ENCODE results near the gene DOCK4. TPM values are rescaled to one million over a fixed set of nuclear protein-coding genes. Genes with fewer than 3 reads are reported as not detected.

The DOCK4 gene
- total and polyA plus RNA-seq, 2 experiments from 2014 or later = 2.1 to 5.0 TPM

DNA sequence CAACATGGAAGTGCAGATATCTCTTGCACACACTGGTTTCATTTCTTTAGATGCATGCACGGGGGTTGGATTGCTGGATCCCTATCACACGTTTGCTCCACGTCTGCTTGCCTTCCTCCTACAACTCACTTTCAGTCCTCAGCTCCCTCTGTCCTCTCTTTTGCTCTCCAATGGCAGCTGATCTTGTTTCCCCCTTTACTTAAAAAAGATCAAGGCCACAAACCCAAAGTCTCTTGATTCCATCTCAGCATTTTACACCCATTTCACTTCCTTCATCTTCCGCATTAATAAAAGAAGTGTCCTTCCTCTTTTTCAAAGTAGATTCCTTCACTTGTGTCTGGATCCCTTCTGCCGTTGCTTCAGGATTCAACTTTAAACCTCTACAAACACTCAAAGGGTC, 245.2 kb downstream of the DOCK4 start:
- Histone ChIP-seq H4K20me1 (ENCODE audit: insufficient read depth) (no peaks in the 10 kb centered on the region), H3K4me2 (ENCODE audit: unreplicated experiment) (no peak overlapping the region), H3K79me2 (ENCODE audit: insufficient read depth) (no peaks in the 10 kb centered on the region), H3K9me2 (ENCODE audit: insufficient read depth) (no peaks in the 10 kb centered on the region), H3K4me1 (ENCODE audit: insufficient read depth) (no peaks in the 10 kb centered on the region), H3K27me3 (replicated peaks; ENCODE audit: insufficient read depth) (no peaks in the 10 kb centered on the region), H3F3A (ENCODE audit: insufficient read depth) (no peaks in the 10 kb centered on the region), H2AFZ (no peak overlapping the region), H3K36me3 (ENCODE audit: low read depth) (no peaks in the 10 kb centered on the region), H3K9me3 (ENCODE audit: low read depth) (no peaks in the 10 kb centered on the region), H3K27ac (no peak overlapping the region), H3K9ac (no peak overlapping the region), H3K4me3 (no peak overlapping the region)
- WGBS, 2 experiments (ENCODE audit: low coverage in 1 of 2, low lambda C conversion rate in 2 of 2, missing lambda C conversion rate in 2 of 2) = 89 to 94% methylated on average over 5 of the region's 5 CpGs
- DNase-seq = no peak
- in situ Hi-C loops (cut with MboI) = no loop called here
- TF ChIP-seq EZH2phosphoT487 (IDR thresholded peaks at IDR 0.05; ENCODE audit: insufficient read depth, low read depth) (no peak), EZH2 (IDR thresholded peaks at IDR 0.05; ENCODE audit: insufficient read depth, poor library complexity, severe bottlenecking) (no peak)

DNA sequence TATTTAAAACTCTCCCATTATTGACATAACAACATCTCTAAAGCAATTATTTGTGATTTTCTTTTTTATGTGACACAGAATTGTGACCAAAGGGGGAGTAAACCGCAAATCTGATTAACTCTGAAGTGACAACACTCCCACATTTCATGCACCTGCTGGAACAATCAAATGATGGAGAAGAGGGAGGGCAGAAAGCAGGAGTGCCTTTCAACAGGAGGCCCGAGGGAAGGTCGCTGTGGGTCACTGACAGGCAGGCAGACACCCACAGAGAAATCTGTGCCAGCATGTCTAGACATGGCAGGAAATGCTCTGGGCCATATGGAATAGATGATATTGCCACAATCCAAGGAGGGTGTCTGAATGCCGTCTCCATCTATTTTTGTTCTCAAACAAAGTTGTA, 247.3 kb downstream of the DOCK4 start:
- Histone ChIP-seq H3K9me2 (ENCODE audit: insufficient read depth) (no peaks in the 10 kb centered on the region), H2AFZ (no peak overlapping the region), H3K9me3 (ENCODE audit: low read depth) (no peaks in the 10 kb centered on the region), H3K27ac (no peak overlapping the region), H4K20me1 (ENCODE audit: insufficient read depth) (no peaks in the 10 kb centered on the region), H3K4me2 (ENCODE audit: unreplicated experiment) (no peak overlapping the region), H3F3A (ENCODE audit: insufficient read depth) (no peaks in the 10 kb centered on the region), H3K4me3 (no peak overlapping the region), H3K4me1 (ENCODE audit: insufficient read depth) (no peaks in the 10 kb centered on the region), H3K9ac (no peak overlapping the region), H3K36me3 (ENCODE audit: low read depth) (no peaks in the 10 kb centered on the region), H3K79me2 (ENCODE audit: insufficient read depth) (no peaks in the 10 kb centered on the region), H3K27me3 (replicated peaks; ENCODE audit: insufficient read depth) (no peaks in the 10 kb centered on the region)
- in situ Hi-C loops (cut with MboI) = no loop called here
- DNase-seq = no peak
- WGBS, 2 experiments (ENCODE audit: low coverage in 1 of 2, low lambda C conversion rate in 2 of 2, missing lambda C conversion rate in 2 of 2) = 90% methylated on average over 4 of the region's 4 CpGs
- no peak for TF ChIP-seq EZH2phosphoT487 (IDR thresholded peaks at IDR 0.05; ENCODE audit: insufficient read depth, low read depth)
- TF ChIP-seq EZH2 (IDR thresholded peaks at IDR 0.05; ENCODE audit: insufficient read depth, poor library complexity, severe bottlenecking) = no peak

DNA sequence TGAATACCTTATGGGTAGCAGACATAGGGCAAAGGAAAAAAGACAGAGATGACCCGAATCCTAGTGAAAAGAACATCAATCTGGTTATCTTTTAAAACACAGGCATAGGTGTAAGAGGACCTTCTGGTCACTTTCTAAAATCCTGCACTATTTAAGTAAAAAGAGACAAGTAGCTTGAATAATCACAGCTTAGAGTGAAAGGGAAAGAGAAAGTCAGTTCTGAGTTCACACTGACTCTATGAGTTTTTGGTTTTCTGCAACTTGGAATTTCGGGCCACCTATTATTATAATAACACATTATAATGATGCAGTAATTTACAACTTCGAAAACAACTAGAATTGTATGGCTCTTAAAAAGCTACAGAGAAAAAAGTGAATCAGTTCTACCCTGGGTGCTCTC, 247.8 kb downstream of the DOCK4 start:
- H2AFZ ChIP-seq = no peak overlapping the region
- in situ Hi-C loops (cut with MboI) = no loop called here
- no peak overlapping the region for H3K9ac ChIP-seq
- H3K9me3 ChIP-seq (ENCODE audit: low read depth) = no peaks in the 10 kb centered on the region
- no peaks in the 10 kb centered on the region for H3K27me3 ChIP-seq (replicated peaks; ENCODE audit: insufficient read depth)
- no peaks in the 10 kb centered on the region for H4K20me1 ChIP-seq (ENCODE audit: insufficient read depth)
- no peak for DNase-seq
- no peaks in the 10 kb centered on the region for H3K4me1 ChIP-seq (ENCODE audit: insufficient read depth)
- no peak overlapping the region for H3K4me3 ChIP-seq
- H3K27ac ChIP-seq = no peak overlapping the region
- no peaks in the 10 kb centered on the region for H3K36me3 ChIP-seq (ENCODE audit: low read depth)
- whole genome bisulfite sequencing, 2 experiments (ENCODE audit: low coverage in 1 of 2, low lambda C conversion rate in 2 of 2, missing lambda C conversion rate in 2 of 2) = 92% methylated on average over 3 of the region's 3 CpGs
- TF ChIP-seq EZH2 (IDR thresholded peaks at IDR 0.05; ENCODE audit: insufficient read depth, poor library complexity, severe bottlenecking) = no peak
- TF ChIP-seq EZH2phosphoT487 (IDR thresholded peaks at IDR 0.05; ENCODE audit: insufficient read depth, low read depth) = no peak
- no peaks in the 10 kb centered on the region for H3F3A ChIP-seq (ENCODE audit: insufficient read depth)
- no peaks in the 10 kb centered on the region for H3K79me2 ChIP-seq (ENCODE audit: insufficient read depth)
- no peak overlapping the region for H3K4me2 ChIP-seq (ENCODE audit: unreplicated experiment)
- no peaks in the 10 kb centered on the region for H3K9me2 ChIP-seq (ENCODE audit: insufficient read depth)

DNA sequence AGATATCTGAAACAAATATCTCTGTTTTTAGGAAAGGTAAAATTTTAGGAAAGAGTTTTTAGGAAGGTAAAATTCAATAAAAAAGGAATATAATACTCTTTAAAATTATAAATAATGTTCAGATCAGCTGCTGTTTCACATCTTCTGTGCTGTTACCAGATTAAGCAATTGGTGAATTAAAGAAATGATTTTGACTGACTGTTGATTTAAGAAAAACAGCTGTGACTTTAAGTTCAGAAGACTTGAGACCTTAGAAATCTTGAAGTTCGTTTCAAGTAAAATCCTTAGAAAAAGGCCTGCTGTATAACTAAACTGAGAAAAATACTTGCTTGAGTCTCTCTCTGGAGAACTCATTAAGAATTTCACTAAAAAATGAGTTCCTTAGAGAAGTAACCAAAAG, 250.6 kb downstream of the DOCK4 start:
- Histone ChIP-seq H4K20me1 (ENCODE audit: insufficient read depth) (no peaks in the 10 kb centered on the region), H2AFZ (no peak overlapping the region), H3K9me2 (ENCODE audit: insufficient read depth) (no peaks in the 10 kb centered on the region), H3K4me2 (ENCODE audit: unreplicated experiment) (no peak overlapping the region), H3K27ac (no peak overlapping the region), H3K27me3 (replicated peaks; ENCODE audit: insufficient read depth) (no peaks in the 10 kb centered on the region), H3K9ac (no peak overlapping the region), H3K36me3 (ENCODE audit: low read depth) (no peaks in the 10 kb centered on the region), H3K79me2 (ENCODE audit: insufficient read depth) (no peaks in the 10 kb centered on the region), H3F3A (ENCODE audit: insufficient read depth) (no peaks in the 10 kb centered on the region), H3K4me1 (ENCODE audit: insufficient read depth) (no peaks in the 10 kb centered on the region), H3K4me3 (no peak overlapping the region), H3K9me3 (ENCODE audit: low read depth) (no peaks in the 10 kb centered on the region)
- WGBS, 2 experiments (ENCODE audit: low coverage in 1 of 2, low lambda C conversion rate in 2 of 2, missing lambda C conversion rate in 2 of 2) = 48 to 61% methylated on average over 1 of the region's 1 CpG
- in situ Hi-C loops (cut with MboI) = no loop called here
- no peak for TF ChIP-seq EZH2phosphoT487 (IDR thresholded peaks at IDR 0.05; ENCODE audit: insufficient read depth, low read depth)
- TF ChIP-seq EZH2 (IDR thresholded peaks at IDR 0.05; ENCODE audit: insufficient read depth, poor library complexity, severe bottlenecking) = no peak
- no peak for DNase-seq
